SK-N-SH (cell line): Measurements from ENCODE around the gene CDH13.

Experiments used
- CTCF ChIP-seq: fragments of 200-600 bp; sonication (generic); IDR thresholded peaks from 2 replicates; pipeline ENCODE4 v1.6.1; 2017; ENCODE audit warnings: antibody characterized with exemption, mild to moderate bottlenecking, moderate library complexity
- IRF3 ChIP-seq: fragments of 150-350 bp; IDR thresholded peaks from 2 replicates; pipeline ENCODE4 v1.6.1; 2016; ENCODE audit warnings: mild to moderate bottlenecking, low read depth, low read length
- JUND ChIP-seq: IDR thresholded peaks from 2 replicates; pipeline ENCODE4 v1.4.0; 2012
- NRF1 ChIP-seq: IDR thresholded peaks from 2 replicates; pipeline ENCODE4 v1.6.1; 2012; ENCODE audit warnings: low read depth, mild to moderate bottlenecking, low read length
- POLR2AphosphoS5 ChIP-seq: IDR thresholded peaks from 2 replicates; pipeline ENCODE4 v1.6.1; 2012; ENCODE audit warnings: low read depth, low read length
- REST ChIP-seq: IDR thresholded peaks from 2 replicates; pipeline ENCODE4 v1.6.1; 2012; ENCODE audit warnings: mild to moderate bottlenecking, low read depth, low read length, moderate library complexity
- SMC3 ChIP-seq: IDR thresholded peaks from 2 replicates; pipeline ENCODE4 v1.6.1; 2012; ENCODE audit warnings: low read depth, low read length, improper control_type of control experiment
- USF2 ChIP-seq: fragments of 150-350 bp; IDR thresholded peaks from 2 replicates; pipeline ENCODE4 v1.6.1; 2017; ENCODE audit warnings: antibody characterized with exemption, low read length, low read depth, borderline replicate concordance
- YY1 ChIP-seq: IDR thresholded peaks from 2 replicates; pipeline ENCODE4 v1.4.0; 2012; ENCODE audit warnings: low read depth, mild to moderate bottlenecking
- ZBTB33 ChIP-seq: IDR thresholded peaks from 2 replicates; pipeline ENCODE4 v1.4.0; 2012; ENCODE audit warnings: low read depth, borderline replicate concordance

- TF ChIP-seq CTCF (no peak), IRF3 (no peak), NRF1 (no peak), USF2 (no peak), YY1 (no peak), ZBTB33 (no peak), POLR2AphosphoS5 (no peak), JUND (no peak), SMC3 (no peak), REST (no peak)
Measured at GRCh38 chr16:83818276-83818675, 1191.5 kb downstream of the CDH13 start.
